ENCODE measurements around the gene ACTRT3.

ACTRT3 gene

DNA sequence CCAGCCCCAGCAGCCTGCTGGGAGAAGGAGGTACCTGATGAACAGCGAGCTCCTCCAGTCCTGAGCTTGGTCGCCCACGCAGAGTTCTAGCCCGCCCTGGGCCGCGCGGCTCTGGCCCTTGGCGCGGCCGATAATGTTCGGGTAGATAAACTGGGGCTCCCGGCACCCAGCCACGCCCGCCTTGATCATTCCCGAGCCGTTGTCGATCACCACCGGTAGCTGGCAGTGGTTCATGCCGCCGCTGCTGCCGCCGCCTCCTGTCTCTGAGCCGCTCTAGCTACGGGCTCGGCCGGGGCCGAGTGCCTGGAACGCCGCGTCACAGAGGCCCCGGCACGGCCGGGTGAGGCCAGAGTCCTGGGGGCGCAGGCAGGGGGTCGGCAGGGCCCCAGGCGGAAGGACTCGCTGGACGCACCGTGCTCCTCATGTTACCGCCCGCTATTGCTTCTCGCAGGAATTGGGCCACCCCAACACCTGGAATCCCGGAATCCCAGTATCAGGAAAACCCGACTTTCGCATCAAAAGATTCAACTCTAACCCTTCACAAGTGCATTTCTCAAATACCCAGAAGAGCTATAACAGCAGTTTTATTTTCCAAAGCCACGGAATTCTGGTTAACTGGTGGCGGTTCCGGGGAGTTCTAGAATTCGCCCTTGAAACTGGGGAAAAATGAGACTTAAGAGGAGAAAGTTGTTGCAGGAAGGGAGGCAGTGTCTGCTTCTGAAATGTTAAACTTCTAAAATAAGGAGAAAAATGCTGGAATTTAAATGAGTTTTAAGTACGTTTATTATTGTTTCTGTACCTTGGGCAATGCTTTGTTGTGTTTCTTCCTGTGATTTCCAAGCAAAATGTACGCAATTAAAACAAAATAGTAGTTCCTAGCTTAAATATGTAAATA lies at the start of gene ACTRT3:
Gene ACTRT3 (minus strand): TSS at position 275 of the 895 bp plus-strand sequence. CDS start 41 bp downstream, at position 234.
- DNase-seq (ENCODE audit: low spot score): peak; percentile 52

DNA sequence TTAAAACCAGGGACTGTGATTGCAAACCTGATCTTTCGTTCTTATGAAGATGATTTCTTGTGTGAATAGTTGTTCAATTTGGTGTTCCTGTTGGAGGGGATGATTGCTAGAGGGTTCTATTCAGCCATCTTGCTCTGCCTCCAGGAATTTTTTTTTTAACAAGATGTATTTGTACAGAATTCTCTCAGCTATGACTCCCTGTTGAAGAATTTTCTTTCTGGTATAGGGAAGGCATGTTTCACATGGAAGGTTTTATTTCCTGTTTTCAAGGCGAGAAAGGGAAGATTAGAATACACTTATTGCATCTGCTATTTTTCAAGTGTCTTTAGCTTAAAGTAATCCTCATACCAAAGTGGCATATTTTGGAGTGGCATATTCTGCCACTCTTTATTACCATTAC lies 49.0 kb upstream of the ACTRT3 start:
- no peak for DNase-seq (ENCODE audit: low spot score)

DNA sequence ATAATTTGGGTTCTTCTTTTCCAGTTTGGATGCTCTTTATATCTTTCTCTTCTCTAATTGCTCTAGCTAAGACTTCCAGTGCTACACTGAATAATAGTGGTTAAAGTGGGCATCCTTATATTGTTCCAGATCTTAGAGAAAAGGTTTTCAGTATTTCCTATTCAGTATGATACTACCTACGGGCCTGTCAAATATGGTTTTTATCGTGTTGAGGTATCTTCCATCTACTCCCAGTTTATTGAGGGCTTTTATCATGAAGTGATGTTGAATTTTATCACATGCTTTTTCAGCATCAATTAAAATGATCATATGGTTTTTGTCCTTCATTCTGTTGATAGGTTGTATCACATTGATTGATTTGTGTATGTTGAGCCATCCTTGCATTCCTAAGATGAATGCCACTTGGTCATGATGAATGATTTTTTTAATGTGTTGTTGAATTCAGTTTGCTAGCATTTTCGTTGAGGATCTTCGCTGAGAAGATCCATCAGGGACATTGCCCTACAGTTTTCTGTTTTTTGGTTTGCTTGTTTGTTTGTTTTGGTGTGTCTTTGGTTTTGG lies 46.3 kb upstream of the ACTRT3 start:
- DNase-seq (ENCODE audit: low spot score): no peak

GRCh38 chr3:169813757-169814517 lies 44.6 kb upstream of the ACTRT3 start:
- DNase-seq (ENCODE audit: low spot score): peak; percentile 73

DNA sequence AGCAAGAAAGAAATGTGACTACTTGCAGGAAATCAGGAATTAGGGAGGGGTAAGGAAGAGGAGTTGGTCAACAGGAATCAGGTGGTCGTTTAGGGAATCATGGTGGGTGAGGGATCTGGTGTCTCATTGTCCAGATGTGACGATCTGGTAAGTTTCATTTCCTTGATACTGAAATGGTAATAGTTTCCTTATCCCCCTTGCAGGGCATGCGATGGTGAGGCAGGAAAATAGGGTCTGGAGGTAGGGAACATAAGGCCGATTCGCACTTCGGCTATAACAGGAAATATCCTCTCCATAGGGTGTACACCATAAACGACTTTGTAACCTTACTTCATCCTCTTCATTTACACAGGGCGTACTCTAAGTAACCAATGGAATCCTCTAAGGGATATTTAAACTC lies 43.9 kb upstream of the ACTRT3 start:
- no peak for DNase-seq (ENCODE audit: low spot score)

- peak; percentile 59 for DNase-seq (ENCODE audit: low spot score)
Measured at GRCh38 chr3:169812332-169813235, 43.2 kb upstream of the ACTRT3 start, which contains the start of the genes LRRC34 and LRRIQ4. TSS of gene LRRC34 (minus strand) at chr3:169812904. CDS start at chr3:169812548, 356 bp downstream. TSS of gene LRRIQ4 (plus strand) at chr3:169812870. CDS start at chr3:169821922, 9,052 bp downstream.

GRCh38 chr3:169811631-169812331 lies 42.4 kb upstream of the ACTRT3 start:
- DNase-seq (ENCODE audit: low spot score): no peak

DNA sequence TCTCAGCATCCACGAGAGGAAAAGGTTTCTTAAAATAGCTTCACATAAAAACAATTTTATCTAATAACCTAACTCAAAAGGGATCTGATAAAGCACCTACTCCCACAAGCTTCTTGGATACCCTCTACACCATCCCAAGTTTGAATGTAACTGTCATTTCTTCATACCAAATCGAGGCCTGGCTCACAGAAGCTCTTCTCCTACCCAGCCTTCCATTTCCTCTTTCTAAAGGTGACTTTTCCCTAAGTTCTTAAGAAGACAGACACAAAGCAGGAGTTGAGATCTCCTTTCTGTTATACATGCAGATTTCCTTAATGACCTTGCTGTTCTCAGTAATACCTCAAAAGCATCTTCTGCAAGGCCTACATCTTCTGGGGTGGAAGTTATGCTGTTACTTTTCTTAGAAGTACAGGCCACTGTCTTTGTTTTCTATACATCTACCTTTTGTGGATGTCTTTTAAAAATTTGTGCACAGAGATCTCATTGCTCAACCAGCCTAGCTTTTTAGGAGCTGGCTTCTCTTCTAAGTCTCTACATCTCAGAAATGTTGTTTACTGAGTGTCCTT lies 40.0 kb upstream of the ACTRT3 start:
- no peak for DNase-seq (ENCODE audit: low spot score)

DNA sequence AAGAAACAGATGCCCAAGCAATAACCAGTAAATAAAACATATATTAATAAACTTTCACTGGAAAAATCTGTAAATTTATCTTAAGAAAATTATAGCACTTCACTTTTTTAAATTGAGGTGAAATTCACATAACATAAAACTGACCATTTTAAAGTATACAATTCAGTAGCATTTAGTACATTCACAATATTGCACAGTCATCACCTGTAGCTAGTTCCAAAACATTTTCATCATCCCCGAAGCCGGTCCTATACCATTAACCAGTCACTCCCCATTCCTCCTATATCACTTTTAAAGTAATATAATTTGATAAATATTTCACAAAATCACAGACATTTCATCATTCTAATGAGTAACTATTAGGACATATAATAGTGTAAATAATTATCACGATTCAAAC lies 35.3 kb upstream of the ACTRT3 start:
- DNase-seq (ENCODE audit: low spot score): no peak

- DNase-seq (ENCODE audit: low spot score): no peak
Measured at GRCh38 chr3:169792359-169792758, 23.0 kb upstream of the ACTRT3 start.

GRCh38 chr3:169790687-169791429 lies 21.5 kb upstream of the ACTRT3 start:
- DNase-seq (ENCODE audit: low spot score): no peak

DNA sequence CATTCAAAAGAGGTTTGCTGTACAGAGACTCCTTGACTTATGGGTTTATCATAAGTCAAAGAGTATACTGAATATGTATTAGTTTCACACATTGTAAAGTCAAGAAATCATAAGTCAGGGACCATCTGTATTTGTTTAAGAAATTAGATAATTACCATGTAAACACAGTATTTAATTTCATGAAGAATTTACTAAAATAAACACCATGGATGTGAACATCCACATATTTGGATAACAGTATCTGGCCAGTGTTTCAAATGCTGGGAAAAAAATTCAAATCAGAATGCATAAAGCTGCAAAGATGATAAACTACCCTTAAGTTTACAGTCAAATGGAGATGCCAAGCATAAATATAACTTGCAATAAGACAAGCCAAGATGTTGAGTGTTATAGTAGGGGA lies 20.9 kb upstream of the ACTRT3 start:
- no peak for DNase-seq (ENCODE audit: low spot score)

DNA sequence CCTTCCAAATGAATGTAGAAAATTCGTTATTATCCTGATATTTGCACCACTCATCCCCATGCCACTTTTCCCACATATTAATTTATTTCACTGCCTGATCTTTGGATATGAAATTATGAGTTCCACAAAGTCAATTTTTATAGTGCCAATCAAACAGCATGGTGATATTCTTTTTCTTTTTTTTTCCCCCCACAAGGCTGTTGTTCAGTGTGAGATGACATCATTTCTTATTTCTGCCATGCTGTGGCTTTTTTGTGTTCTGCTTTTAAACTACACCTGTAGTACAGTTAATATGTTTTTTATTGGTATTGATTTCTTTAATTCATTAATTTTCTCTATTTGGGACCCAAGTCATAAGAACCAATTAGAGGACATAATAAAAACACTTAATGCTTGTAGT lies 18.4 kb upstream of the ACTRT3 start:
- no peak for DNase-seq (ENCODE audit: low spot score)

- no peak for DNase-seq (ENCODE audit: low spot score)
Measured at GRCh38 chr3:169787120-169787519, 17.8 kb upstream of the ACTRT3 start.

GRCh38 chr3:169781209-169781855 lies 12.0 kb upstream of the ACTRT3 start:
- no peak for DNase-seq (ENCODE audit: low spot score)

GRCh38 chr3:169780742-169781141 lies 11.4 kb upstream of the ACTRT3 start:
- DNase-seq (ENCODE audit: low spot score): no peak

DNA sequence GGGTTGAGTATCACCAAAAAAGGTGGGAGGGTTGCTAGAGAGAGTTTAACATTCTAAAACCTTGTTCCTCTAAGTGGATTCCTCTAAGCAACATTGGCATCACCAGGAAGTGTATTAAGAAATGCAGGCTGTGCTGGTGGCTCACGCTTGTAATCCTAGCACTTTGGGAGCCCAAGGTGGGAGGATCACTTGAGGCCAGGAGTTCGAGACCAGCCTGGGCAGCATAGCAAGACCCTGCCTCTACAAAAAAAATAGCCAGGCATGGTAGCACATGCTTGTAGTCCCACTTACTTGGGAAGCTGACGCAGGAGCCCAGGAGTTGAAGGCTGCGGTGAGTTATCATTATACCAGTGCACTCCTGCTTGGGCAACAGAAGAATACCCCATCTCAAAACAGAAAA lies 8.5 kb upstream of the ACTRT3 start:
- DNase-seq (ENCODE audit: low spot score): no peak

- no peak for DNase-seq (ENCODE audit: low spot score)
Measured at GRCh38 chr3:169774186-169774585, 4.8 kb upstream of the ACTRT3 start.

All from CD4-positive, alpha-beta T cell treated with Interleukin-6 at 100 ng/mL for 8 hours (primary cell).